ENCODE results near the gene BICDL2. TPM values are rescaled to one million over a fixed set of nuclear protein-coding genes. Genes with fewer than 3 reads are reported as not detected.
A peak's percentile ranks its signal among the peaks of the same experiment; 100 is the strongest.

The BICDL2 gene
- total RNA-seq, 2 donors from 2014 or later: 0.10 TPM; not detected in 1

DNA sequence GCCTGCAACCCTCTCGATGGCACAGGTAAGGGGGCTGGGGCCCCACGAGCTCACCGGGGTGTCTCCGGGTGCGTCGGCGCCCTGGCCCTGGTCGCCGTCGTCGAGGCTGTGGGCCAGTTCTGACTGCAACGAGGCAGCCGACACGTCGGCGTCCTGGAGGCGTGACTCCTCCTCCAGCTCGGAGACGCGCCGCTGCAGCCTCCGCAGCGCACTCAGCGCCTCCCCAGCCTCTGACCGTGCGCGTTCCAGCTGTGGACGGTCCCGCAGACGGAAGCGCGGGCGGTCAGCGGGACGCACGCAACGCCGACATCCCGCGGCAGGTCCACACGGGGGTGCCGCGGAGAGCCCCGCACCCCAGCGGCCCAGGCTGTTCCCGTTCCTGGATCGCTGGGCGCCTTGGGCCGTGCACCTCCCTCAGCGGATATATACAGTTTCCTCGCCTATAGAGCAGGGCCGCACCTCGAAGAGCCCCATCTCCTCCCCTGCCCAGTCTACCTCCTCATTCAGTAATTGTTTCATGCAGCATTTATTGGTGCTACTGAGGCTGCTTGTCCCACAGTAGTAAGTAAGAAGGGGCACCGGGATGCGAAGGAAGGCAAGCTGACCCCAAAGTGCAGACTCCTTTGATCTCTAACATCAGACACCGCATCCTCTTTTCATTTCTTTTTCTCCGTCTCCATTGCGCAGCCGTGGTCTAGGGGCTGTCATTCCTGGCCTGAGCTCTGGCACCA, 7.1 kb downstream of the BICDL2 start:
- DNase-seq (ENCODE audit: low spot score): no peak
- intact Hi-C loops (cut with DNase I): no loop called here

DNA sequence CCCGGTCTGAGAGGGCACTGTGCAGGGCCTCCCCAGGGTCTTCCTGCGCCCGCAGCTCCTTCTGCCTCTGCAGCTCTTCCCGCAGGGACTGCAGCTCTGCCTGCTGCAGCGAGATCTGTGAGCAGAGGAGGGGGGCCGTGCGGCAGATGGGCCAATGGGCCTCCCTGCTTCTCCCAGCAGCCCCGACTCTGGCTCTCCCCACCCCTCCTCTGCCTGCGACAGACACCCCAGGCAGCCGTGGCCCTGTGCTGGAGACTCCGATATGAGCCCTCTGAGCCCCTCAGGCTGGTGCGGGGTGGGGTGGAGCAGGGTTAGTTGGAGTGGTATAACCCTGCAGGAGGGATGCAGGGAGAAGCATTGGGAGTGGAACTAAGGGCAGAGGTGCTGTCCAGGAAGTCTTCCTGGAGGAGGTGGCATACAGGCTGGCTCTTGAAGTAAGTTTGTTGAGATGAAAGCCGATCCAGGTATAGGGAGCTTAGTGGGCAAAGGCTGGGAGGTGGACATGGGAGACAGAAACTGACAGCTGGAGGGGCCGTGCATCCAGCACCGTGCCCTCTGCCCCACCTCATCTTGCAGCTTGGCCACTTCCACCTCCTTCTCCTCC, 7.9 kb downstream of the BICDL2 start:
- no peak for DNase-seq (ENCODE audit: low spot score)
- intact Hi-C loops (cut with DNase I): no loop called here

DNA sequence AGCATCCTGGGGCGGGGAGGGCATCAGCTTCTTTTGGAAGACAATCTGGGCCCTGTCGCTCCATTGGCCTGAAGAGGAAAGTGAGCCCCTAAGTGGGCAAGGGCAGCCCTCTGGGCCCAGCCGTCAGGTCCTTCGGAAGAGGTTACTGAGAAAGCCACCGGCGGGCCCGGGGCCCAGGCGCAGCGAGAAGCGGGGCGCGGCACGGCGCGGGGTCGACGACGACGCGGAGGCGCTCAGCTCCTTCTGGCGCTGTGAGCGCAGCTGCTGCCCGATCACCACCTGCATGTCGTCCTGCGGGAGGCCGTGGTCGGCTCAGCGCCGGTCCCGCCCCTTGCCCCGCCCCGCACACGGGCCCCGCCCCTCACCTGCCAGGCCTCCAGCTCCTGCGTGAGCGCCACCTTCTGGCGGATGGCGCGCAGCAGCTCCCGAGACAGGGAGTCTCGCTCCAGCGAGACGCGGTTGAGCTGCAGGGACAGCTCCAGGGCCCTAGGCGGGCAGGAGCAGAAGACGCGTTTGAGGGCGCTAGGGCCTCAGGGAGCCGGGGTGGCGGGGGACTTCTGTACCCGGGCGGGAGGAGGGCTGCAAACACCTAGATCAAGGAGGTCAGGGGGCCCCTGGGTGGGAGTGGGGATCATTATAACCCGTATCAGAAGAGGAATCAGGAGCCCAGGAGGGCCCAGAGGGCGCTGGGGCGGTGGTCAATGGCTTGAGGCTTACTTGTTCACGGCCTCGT, 8.6 kb downstream of the BICDL2 start:
- DNase-seq (ENCODE audit: low spot score): peak; percentile 93
- intact Hi-C loops (cut with DNase I): no loop called here

DNA sequence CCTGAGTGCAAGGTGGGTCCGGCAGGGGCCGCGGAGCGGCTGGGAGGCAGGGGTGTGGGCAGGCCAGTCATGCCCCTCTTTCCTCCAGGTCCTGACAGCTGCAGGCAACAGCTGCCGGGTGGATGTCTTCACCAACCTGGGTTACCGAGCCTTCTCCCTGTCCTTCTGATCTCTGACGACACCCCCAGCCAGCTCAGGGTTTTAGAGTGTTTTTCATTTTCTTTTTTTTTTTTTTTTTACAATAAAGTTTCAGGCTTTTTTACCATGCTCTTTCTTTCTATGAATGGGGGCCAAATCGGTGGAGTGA, 9.3 kb downstream of the BICDL2 start:
- DNase-seq (ENCODE audit: low spot score): no peak
- intact Hi-C loops (cut with DNase I): no loop called here

DNA sequence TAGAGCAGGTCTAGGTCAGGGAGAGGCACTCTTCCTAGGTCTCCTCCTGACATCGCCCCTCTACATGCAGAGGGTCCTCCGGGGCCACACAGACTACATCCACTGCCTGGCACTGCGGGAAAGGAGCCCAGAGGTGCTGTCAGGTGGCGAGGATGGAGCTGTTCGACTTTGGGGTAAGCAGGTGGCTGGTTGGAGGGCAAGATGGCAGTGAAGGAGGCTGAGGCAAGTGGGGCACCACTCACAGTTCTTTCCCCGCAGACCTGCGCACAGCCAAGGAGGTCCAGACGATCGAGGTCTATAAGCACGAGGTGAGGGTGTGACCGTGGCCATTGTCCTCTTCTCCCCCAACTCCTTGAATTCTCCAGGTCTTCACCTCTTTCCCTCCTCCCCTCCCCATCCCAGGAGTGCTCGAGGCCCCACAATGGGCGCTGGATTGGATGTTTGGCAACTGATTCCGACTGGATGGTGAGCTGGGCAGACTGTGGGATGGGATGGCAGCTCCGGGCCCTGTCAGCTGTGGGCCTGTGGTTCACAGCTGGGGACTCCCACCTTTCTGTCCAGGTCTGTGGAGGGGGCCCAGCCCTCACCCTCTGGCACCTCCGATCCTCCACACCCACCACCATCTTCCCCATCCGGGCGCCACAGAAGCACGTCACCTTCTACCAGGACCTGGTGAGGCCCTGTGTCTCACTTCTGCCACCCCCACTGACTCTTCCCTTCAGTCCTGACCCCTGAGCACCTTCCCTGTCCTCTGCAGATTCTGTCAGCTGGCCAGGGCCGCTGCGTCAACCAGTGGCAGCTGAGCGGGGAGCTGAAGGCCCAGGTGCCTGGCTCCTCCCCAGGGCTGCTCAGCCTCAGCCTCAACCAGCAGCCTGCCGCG, 9.9 kb downstream of the BICDL2 start:
- intact Hi-C loops (cut with DNase I): no loop called here
- DNase-seq (ENCODE audit: low spot score): no peak

DNA sequence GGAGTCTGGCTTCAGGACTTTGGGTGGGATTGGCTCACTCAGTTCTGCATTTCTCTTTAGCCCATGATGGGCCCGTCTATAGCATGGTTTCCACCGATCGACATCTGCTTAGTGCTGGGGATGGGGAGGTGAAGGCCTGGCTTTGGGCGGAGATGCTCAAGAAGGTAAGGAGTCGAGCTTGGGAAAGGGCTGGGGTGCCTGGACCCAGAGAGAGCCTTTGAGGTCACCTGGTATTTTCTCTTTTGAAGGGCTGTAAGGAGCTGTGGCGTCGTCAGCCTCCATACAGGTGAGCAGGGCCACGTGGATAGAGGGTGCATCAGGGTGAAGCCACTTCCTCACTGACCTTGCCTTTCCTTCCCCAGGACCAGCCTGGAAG, 10.8 kb downstream of the BICDL2 start:
- intact Hi-C loops (cut with DNase I): no loop called here
- no peak for DNase-seq (ENCODE audit: low spot score)

DNA sequence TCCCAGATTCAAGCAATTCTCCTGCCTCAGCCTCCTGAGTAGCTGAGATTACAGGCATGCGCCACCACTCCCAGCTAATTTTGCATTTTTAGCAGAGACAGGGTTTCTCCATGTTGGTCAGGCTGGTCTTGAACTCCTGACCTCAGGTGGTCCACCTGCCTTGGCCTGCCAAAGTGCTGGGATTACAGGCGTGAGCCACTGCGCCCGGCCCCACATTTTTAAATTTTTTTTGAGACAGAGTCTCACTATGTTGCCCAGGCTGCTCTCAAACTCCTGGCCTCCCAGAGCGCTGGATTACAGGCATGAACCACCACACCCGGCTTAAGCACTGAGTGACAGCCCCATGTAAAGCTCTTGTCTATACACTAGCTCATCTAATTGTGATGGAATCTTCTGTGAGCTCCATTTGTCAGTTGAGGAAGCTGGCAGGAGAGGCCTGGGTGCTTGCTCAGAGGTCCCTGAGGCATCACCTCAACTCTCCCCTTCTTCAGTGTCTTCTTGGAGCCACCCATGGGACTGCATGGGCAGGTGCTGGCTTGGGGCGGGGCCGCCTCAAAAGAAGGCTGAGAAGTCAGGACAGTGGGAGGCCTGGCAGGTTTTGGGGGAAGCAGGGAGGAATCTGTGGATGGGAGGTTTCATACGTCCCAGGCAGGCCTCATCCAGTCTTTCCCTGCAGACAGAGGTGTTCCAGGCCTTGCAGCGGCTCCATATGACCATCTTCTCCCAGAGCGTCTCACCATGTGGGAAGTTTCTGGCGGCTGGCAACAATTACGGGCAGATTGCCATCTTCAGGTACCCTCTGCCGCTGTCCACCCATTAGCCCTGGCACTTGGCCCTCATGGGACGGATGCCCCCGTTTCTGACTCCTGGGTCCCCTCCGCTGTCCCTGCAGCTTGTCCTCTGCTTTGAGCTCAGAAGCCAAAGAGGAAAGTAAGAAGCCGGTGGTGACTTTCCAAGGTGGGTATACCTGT, 11.4 kb downstream of the BICDL2 start:
- no peak for DNase-seq (ENCODE audit: low spot score)
- intact Hi-C loops (cut with DNase I): no loop called here

DNA sequence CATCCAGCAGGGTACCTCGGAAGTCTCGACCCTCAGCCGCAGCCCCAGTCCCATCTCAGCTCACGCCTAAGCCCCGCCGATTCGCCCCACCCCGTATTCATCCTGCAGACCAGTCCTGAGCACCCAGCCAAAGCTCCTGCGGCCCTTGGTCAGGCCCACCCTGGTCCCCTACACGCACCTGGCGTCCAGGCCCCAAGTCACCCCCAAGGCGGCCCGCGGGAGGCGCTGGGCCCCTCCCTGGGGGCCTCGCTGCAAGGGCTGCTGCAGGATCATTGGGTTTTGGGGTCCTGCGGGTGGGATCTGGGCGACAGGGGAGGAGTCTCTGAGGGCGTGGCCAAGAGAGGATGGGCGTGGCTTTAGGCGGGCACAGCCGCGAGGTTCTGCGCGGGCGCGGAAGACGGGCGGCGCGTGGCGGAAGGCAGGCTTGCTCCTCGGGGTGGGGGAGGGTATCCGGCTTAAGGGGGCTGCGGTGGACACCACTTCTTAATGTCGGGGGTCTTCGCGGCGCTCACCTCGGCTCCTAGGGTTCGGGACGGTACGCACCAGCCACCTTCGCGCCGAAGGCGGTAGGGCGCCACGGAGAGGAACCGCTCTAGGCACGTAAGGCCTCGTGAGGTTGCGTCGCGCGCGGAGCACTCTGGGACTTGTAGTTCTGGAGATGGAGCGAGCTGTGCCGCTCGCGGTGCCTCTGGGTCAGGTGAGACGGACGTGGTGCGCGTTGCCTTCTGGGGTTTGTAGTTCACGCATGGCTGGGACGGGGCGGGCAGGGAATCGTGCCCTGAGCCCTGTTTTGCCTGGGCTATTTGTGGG, 12.9 kb downstream of the BICDL2 start, which contains the start of the genes HCFC1R1 and THOC6:
HCFC1R1 (minus strand) TSS at position 274 of the 810 bp plus-strand sequence; CDS start at position 273, 1 bp downstream.
THOC6 (plus strand) TSS at position 367 of the 810 bp plus-strand sequence; CDS start at position 659, 292 bp downstream.
- DNase-seq (ENCODE audit: low spot score): peak; percentile 99
- intact Hi-C loops (cut with DNase I): no loop called here

DNA sequence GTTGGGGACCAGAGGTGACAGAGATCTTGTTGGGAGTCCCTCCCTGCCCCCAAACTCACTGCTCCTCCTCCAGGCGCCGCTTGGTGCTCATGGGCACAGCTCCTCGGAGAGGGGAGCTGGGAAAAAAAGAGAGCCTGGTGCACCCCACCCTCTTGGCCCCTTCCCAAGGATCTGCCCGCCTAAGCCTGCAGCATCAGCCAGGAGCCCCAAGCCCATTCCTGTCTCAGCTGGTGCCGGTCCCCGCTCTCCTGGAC, 13.4 kb downstream of the BICDL2 start:
- intact Hi-C loops (cut with DNase I): no loop called here

DNA sequence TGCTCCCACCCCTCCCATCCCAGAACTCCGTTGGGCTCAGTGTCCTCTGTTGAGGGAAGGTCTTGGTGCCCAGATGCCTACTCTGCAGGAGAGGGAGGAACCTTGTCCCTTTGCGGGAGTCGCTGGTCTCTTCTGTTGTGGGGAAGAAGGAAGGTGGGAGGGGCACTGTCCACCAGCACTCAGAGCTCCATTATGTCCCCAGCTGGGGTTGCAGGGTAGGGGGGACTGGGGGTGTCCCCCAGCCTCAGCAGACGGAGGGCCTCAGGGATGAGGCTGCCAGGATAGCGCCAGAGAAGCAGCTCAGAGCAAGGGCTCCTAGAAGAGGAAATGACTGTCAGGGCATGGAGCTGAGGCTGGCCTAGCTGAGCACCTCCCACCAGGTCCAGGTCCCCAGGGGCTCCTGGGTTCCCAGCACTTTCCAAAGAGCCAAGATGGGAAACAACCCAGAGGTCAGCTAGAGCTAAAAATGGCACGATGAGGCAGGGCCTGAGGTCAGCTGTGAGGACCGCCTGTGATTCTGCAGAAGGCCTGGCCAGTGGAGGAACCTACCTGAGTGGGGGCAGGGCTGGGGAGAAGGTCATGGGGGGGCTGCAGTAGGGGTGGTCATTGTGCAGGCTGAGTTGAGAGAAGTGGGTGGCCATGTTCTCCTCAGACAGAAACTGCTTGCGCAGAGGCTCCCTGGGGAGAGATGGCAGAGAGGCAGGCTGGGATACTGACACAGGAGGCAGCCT, 13.9 kb downstream of the BICDL2 start:
- DNase-seq (ENCODE audit: low spot score): peak; percentile 88

More for the DNA sequence above, 13.4 kb downstream of the BICDL2 start:
- peak; percentile 90 for DNase-seq (ENCODE audit: low spot score)

DNA sequence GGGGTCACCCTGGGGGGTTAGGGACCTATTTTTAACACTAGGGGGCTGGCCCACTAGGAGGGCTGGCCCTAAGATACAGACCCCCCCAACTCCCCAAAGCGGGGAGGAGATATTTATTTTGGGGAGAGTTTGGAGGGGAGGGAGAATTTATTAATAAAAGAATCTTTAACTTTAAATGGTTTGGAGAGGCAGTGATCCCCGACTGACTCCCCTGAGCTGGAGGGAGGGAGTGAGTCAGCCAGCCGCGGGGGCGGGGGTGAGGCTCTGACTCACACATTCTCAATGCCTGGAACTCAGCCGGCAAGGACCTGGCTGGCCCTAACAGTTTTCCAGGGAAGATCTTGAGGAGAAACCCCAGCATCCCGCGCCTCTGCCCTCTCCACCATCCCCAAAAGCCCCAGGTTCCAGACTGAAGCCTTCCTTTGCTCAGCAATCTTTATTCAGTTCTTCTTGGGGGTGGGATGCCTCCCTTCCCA, 14.5 kb downstream of the BICDL2 start:
- peak; percentile 98 for DNase-seq (ENCODE audit: low spot score)
- intact Hi-C loops (cut with DNase I): no loop called here

More for the DNA sequence above, 13.9 kb downstream of the BICDL2 start:
- intact Hi-C loops (cut with DNase I): no loop called here

DNA sequence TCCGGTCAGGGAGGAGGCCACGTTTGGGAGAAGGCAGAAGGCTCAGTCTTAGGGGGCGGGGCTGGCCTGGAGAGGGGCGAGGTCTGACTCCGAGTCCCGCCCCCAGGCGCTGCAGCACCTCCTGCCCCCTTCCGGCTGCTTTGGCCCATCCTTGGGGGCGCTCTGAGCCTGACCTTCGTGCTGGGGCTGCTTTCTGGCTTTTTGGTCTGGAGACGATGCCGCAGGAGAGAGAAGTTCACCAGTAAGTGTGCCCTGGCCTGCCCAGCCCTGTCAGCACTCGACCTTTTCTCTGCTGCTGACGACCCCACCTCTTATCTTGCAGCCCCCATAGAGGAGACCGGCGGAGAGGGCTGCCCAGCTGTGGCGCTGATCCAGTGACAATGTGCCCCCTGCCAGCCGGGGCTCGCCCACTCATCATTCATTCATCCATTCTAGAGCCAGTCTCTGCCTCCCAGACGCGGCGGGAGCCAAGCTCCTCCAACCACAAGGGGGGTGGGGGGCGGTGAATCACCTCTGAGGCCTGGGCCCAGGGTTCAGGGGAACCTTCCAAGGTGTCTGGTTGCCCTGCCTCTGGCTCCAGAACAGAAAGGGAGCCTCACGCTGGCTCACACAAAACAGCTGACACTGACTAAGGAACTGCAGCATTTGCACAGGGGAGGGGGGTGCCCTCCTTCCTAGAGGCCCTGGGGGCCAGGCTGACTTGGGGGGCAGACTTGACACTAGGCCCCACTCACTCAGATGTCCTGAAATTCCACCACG, 15.1 kb downstream of the BICDL2 start:
- peak; percentile 94 for DNase-seq (ENCODE audit: low spot score)
- intact Hi-C loops (cut with DNase I): no loop called here

DNA sequence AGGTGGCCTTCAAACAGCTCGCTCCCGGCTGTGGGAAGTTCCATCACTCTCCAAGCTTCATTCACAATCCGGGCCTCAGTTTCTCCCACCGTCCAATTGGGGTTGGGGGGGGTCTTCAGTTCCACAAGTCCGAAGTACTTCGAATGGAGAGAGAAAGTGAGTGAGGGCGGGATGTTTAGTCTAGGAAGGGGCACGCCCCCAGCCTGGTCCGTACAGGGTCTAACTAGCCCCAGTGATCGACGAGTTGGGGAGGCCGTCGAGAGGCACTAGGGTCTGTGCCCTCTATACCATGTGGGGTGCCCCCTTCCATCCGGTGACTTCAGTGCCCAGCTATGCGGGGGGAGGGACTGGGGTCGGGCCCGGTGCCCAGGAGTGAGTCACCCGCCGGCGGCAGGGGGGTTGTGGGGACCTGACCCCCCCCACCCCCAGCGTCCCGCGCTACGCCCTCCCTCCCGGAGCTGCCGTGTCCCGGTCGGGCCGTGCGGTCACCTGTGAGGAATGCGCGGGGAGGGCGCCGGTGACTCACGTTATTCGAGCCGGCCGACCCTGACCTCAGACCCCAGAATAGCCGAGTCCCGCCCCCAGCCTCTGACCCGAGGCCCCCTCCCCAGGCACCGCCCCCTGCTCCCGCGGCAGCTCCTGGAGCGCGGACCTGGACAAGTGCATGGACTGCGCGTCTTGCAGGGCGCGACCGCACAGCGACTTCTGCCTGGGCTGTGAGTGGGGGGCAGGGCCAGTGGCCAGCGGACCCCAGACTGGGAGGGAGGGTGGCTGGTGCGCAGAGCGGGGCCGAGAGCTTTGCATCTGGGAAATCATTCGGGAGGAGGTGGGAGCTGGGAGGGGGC, 15.9 kb downstream of the BICDL2 start:
- DNase-seq (ENCODE audit: low spot score): peak; percentile 95
- intact Hi-C loops (cut with DNase I): no loop called here

DNA sequence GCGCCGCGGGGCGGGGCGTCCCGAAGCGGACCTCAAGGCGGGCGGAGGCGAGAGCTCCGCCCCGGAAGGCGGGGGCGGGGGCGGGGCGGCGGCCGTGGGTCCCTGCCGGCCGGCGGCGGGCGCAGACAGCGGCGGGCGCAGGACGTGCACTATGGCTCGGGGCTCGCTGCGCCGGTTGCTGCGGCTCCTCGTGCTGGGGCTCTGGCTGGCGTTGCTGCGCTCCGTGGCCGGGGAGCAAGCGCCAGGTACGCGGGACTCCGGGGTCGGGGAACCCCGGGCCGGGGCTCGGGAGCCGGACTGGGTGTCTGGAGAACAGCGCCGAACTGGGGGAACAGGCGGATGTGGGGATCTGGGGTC, 16.5 kb downstream of the BICDL2 start, which contains the start of gene TNFRSF12A:
TNFRSF12A (plus strand) TSS at position 122 of the 357 bp plus-strand sequence; CDS start at position 152, 30 bp downstream.
- peak; percentile 95 for DNase-seq (ENCODE audit: low spot score)
- intact Hi-C loops (cut with DNase I): no loop called here

DNA sequence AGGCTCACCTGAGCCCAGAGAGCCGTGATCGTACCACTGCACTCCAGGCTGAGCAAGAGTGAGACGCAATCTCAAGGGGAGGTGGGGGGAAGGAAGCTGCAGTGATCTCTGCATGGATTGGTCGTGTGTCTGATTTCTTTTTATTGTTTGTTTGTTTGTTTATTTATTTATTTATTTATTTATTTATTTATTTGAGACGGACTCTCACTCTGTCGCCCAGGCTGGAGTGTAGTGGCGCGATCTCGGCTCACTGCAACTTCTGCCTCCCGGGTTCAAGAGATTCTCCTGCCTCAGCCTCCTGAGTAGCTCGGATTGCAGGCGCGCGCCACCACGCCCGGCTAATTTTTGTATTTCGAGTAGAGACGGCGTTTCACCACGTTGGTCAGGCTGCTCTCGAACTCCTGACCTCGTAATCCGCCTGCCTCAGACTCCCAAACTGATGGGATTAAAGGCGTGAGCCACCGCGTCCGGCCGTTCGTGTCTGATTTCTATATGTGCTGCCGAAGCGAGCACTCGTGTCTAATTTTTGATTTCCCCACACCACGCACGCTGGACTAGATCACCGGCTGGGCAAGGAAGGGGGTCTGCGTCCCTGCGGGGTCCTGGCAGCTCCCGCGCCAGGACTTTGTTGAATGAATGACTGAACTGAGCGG, 17.0 kb downstream of the BICDL2 start:
- intact Hi-C loops (cut with DNase I): no loop called here
- DNase-seq (ENCODE audit: low spot score): no peak

Measured in posterior vena cava (tissue), 2 donors.